Measurements from ENCODE around the gene LGALS1.
"Not testable (repeated sequence)": the region's sequence is repeated elsewhere in the genome, so short reads cannot be mapped to it uniquely, and the experiment has no call there.

LGALS1 gene

DNA sequence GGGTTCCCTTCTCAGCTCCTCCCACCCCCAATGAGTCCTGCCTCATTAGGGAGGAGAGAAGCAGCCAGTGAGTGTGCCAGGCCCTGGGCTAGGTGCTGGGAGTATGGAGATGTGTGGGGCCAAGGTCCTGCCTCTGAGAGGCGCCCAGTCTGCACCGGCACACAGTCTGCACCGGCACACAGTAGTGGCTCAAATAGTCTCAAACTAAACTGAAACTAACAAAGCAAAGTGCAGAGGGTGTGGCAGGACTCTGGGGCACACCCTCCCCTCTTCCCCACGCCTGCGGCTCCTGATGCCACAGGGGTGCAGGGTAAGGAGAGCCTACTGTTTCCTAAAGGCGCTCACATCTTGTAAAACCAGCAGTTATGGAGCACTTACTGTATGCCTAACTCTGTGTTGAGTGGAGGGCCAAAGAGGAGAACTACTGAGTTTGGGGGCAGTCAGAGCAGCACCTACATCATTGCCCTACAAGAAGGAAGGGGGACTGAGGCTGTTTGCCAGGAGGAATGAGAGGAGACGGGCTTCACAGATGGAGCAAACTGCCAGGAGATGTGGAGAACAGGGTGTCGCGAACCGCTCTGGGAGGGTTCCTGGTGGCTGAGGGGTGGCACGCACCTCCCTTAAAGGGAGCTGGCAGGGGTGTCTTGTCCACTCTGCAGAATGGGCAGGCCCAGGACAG lies 36.9 kb upstream of the LGALS1 start:
- in situ Hi-C loops (cut with HindIII; ENCODE audit: low sequenced_read_pairs): no loop called here

DNA sequence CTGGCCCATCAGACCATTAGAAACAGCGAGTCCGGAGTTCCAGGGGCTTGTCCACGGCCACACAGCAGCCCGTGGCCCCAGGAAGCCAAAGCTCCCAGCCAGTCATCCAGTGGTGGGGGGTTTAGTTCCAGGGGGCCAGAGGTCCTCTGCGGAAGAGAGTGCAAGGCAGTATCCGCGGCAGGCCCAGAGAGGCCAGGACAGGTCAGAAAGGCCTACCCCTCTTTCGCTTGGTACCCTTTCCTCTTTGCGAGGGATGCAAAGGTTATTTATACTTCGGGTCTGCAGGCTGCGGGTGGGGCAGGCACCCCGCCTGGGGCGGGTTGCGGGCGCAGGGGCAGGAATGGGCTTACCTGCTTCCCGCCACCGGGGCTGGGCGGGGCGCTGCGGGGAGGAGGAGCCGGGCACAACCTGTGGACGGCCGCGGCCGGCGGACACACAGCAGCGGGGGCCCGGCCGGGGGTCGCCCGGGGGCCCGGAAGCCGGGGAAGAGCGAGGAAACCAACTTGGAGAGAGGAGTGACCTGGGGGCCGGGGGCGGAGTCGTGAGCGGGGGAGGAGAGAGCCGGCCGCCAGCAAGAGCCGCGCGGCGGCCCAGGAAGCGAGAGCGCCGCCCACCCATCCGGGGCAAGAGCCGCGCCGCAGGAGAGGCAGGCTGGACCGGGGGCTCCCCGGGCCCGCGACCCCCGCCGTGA lies 36.2 kb upstream of the LGALS1 start, which contains the start of gene SH3BP1:
SH3BP1 (plus strand) TSS at position 600 of the 691 bp plus-strand sequence. CDS start 119 bp downstream, outside the sequence.
- in situ Hi-C loops (cut with HindIII; ENCODE audit: low sequenced_read_pairs): no loop called here

GRCh38 chr22:37639771-37640590 lies 35.5 kb upstream of the LGALS1 start:
- in situ Hi-C loops (cut with HindIII; ENCODE audit: low sequenced_read_pairs): no loop called here

- in situ Hi-C loops (cut with HindIII; ENCODE audit: low sequenced_read_pairs): no loop called here
Measured at GRCh38 chr22:37640591-37641560, 34.6 kb upstream of the LGALS1 start.

DNA sequence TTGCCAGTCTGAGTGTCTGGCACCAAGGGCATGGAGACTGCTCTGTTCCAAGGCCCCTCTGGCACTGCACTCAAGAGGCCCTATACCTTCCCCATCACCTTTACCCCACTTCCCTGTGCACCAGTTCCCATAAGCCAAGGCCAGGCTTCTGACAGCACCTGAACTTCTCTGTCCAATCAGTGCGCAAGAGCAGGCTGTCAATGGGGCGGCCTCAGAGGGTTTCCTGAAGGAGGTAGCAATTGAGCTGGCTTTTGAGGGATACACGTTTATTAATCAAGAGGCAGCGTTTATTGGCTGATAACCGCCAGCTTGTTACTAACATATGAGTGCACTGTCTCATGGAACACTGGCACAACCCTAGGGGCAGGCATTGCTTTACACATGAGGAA lies 33.9 kb upstream of the LGALS1 start:
- in situ Hi-C loops (cut with HindIII; ENCODE audit: low sequenced_read_pairs): no loop called here

- in situ Hi-C loops (cut with HindIII; ENCODE audit: low sequenced_read_pairs): no loop called here
Measured at GRCh38 chr22:37643225-37643847, 32.1 kb upstream of the LGALS1 start.

GRCh38 chr22:37647317-37647716 lies 28.1 kb upstream of the LGALS1 start:
- in situ Hi-C loops (cut with HindIII; ENCODE audit: low sequenced_read_pairs): no loop called here

DNA sequence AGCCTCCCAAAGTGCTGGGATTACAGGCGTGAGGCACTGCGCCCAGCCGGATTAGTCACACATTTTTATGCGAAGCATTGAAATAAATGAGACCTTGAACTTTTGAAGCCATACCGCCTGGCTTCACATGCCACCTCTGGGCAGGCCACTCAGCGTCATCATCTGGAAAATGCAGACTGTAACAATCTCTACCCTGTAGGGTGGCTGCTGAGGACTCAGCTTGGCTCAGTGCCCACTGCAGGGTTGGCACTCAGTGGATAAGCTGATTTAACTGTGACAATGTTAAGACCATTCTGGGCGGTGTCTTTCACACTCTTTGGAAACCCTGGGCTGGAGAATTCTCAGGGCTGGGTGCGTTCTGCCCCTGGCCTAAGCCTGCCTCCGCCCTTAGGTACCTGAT lies 27.5 kb upstream of the LGALS1 start:
- in situ Hi-C loops (cut with HindIII; ENCODE audit: low sequenced_read_pairs): no loop called here

GRCh38 chr22:37650463-37651136 lies 24.8 kb upstream of the LGALS1 start:
- in situ Hi-C loops (cut with HindIII; ENCODE audit: low sequenced_read_pairs): no loop called here

- in situ Hi-C loops (cut with HindIII; ENCODE audit: low sequenced_read_pairs): no loop called here
Measured at GRCh38 chr22:37654563-37655251, 20.7 kb upstream of the LGALS1 start.

DNA sequence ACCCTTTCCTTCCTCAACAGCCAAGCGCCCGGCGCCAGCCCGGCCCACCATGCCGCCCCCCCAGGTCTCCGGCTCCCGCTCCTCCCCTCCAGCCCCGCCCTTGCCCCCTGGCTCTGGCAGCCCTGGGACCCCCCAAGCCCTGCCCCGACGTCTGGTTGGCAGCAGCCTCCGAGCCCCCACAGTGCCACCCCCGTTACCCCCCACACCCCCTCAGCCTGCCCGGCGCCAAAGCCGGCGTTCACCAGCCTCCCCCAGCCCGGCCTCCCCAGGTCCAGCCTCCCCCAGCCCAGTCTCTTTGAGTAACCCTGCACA lies 20.2 kb upstream of the LGALS1 start:
- in situ Hi-C loops (cut with HindIII; ENCODE audit: low sequenced_read_pairs): no loop called here

DNA sequence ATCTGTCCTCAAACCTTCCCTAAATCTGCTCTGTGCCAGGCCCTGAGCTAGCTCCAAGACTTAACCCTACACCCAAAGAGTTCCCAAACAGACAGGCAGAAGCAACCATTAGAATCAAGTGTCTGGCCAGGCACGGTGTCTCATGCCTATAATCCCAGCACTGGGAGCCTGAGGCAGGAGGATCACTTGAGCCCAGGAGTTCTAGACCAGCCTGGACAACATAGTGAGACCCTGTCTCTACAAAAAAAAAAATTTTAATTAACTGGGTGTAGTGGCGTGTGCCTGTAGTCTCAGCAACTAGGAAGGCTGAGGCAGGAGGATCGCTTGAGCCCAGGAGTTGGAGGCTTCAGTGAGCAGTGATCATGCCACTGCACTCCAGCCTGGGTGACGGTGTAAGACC lies 18.9 kb upstream of the LGALS1 start:
- in situ Hi-C loops (cut with HindIII; ENCODE audit: low sequenced_read_pairs): not testable (repeated sequence)

DNA sequence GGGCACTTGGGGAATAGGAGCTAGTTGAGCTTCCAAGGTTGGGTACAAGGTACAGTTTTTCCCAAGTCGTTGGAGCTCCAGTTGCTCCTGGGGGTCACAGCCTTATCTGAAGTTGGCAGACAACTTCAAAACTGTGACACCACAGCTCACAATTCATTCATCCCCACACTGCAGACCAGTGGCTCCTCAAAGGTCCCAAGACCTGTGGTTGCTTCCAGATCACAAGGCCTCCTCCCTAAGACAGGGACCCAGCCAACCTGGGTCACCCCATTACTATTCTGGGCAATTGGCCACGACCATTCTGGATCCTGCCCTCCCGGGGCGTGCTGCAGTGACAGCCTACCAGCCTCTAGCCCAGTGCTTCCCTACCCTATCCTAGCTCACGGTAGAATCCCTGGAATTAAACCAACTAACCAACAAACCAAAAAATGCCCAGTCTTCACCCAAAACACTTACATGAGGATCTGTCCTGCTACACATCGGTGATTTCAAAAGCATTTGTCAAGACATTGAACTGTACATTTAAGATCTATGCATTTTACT lies 17.8 kb upstream of the LGALS1 start:
- in situ Hi-C loops (cut with HindIII; ENCODE audit: low sequenced_read_pairs): no loop called here

DNA sequence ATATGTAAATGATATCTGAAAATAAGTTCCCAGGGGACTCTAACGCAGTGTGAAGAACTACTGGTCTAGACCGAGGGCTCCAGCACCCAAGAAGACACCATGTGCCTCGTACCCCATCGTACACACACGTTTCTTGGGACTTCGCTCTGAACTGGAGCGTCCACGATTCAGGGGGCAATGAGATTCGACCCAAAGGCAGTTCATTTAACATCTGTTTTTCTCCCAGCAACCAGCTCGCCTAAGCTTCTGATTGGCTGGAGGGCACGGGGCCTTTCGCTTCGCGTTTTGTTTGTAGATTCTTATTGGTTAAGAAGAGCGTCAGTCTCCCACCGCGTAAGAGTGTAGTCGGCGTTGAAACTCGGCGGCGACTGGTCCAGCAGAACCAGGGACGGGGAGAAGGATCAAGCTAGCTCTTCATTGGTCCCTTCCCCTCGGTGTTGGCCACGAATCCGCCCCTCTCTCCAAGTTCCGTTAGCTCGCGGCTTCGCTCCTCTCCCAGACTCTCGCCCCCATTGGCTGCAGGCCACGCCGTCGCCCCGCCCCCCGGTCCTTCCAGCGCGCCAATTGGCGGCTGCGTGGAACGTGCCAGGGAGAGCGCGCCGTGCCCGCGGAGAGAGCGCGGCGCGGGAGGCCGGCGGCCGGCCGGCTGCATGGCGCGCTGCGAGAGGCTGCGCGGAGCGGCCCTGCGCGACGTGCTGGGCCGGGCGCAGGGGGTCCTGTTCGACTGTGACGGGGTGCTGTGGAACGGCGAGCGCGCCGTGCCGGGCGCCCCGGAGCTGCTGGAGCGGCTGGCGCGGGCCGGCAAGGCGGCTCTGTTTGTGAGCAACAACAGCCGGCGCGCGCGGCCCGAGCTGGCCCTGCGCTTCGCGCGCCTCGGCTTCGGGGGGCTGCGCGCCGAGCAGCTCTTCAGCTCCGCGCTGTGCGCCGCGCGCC lies 17.0 kb upstream of the LGALS1 start, which contains the start of gene PDXP:
PDXP (plus strand) TSS at position 591 of the 933 bp plus-strand sequence; CDS start at position 651, 60 bp downstream.
- in situ Hi-C loops (cut with HindIII; ENCODE audit: low sequenced_read_pairs): no loop called here

GRCh38 chr22:37659066-37659896 lies 16.2 kb upstream of the LGALS1 start:
- in situ Hi-C loops (cut with HindIII; ENCODE audit: low sequenced_read_pairs): no loop called here

DNA sequence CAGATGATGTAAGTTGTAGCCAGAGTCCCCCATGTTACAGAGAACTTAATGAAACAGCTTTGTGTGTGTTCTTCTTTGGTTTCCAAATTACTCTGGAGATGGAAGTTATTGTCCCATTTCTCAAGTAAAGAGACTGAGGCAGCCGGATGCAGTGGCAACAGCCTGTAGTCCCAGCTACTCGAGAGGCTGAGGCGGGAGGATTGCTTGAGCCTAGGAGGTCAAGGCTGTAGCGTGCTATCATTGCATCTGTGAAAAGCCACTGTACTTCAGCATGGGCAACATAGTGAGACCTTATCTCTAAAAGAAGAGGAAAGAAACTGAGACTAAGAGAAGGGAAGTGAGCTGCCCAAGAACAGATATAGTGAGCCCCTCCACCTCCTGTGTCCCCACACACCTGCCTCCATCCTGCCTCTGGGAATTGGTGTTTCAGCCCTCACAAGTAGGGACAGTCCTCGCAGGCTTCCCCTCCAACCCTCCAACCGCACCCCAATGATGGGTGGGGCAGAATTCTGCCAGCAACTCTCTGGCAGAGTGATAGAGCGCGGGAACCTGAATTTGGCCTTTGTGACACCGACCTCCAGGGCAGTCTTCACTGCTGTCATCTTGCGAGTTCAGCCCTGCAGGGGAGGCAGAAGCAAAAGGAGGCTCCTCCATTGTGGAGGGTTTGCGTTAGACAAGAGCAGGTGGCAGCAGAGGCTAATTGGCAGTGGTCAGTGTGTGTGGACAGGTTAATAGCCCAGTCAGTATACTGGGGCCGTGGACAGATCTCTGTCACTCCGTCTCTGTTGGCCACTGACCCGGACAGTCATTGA lies 15.3 kb upstream of the LGALS1 start:
- in situ Hi-C loops (cut with HindIII; ENCODE audit: low sequenced_read_pairs): no loop called here
